HG02763 (cell line): ENCODE data around the gene ELL.

ENCODE experiments used
- ATAC-seq: cut with Tn5 transposase; IDR thresholded peaks from one replicate; pipeline ENCODE4 v1.9.1; 2021; ENCODE audit warnings: mild to moderate bottlenecking, moderate library complexity; ENCODE audit not compliant: unreplicated experiment

ELL gene

GRCh38 chr19:18474366-18474887 is 47.4 kb downstream of the ELL start:
- no peak for ATAC-seq

DNA sequence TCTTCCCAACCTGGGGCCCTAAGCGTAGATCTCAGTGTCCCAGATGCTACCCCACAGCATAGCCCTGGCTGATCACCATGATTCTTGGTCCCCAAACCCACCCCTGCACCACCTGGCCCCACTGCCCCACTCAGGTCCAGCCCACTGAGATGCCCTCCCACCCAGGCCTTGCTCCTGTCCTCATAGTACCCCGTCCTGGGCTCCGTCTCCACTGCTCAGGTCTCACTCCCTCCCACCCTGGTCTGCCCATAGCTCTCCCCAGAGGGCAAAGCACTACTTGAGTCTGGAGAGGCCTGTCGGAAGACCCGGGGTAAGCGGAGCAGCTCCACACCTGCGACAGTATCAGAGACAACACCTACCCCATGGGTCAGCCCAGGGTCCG is 48.2 kb downstream of the ELL start:
- ATAC-seq, result no peak

DNA sequence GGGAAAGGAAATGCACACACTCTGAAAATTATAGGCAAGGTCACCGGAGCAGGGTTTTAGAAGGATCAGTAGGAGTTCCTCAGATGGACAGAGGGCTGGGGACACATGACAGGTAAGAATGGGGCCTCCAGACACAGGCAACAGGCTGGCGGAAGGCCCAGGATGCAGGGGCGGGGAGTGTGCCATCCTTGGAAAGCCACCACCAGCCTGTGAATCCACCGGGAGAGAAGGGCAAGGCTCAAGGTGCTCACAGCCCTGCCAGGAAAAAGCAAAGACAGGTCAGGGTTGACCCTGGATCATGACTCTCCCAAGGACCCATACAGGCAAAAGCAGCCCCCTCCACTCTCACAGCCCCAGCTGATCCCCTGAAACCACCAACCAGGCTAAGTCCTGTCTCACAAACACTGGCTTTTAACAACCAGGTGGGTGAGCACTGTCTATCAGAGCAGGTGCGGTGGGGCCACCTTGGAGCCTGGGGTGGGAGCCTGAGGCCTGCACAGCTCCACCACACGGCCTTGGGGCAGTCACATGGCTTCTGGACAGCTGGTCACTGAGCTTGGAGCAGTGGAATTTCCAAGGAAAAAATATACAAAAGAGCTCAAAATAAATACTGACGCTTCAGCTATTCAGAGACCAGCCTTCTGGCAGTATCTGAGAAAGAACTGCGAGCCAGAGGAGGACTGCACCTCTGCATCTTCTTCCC is 48.7 kb downstream of the ELL start:
- no peak for ATAC-seq

- no peak for ATAC-seq
Measured at GRCh38 chr19:18470787-18471186, 51.1 kb downstream of the ELL start.

DNA sequence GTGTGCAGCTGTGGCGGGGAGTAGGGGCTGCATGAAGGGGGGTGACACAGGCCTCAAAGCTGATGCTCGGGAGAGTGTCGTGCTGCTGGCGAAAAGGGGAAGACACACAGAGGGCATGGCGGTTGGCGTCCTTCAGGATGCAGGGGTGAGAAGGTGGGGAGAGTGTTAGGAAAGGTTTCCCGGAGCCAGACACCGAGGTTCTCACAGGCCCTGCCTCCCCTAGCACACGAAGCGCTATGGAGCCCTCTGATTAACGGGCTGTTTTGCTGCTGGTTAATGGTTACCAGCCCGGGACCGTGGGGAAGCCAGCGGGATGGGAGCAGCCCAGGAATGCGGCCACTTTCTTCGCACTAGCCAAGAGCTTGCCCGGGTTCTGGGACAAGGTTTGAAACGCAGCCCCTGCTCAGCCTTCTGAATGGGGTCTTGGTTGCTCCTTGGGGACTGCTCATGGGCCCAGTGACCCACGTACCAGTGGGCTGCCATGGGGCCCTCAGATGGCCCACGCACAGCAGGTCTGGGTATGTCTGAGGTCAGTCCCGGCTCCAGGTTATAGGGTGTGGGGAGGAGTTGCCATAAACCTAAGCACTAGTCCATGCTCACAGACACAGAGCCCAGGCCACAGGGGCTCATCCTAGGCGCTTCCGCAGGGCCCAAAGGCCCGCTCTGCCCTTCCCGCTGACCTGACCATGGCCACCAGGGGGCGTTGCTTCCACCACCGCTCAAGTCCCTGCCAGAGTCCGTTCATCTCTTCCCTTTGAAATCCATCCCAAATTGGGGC is 52.6 kb downstream of the ELL start:
- no peak for ATAC-seq

DNA sequence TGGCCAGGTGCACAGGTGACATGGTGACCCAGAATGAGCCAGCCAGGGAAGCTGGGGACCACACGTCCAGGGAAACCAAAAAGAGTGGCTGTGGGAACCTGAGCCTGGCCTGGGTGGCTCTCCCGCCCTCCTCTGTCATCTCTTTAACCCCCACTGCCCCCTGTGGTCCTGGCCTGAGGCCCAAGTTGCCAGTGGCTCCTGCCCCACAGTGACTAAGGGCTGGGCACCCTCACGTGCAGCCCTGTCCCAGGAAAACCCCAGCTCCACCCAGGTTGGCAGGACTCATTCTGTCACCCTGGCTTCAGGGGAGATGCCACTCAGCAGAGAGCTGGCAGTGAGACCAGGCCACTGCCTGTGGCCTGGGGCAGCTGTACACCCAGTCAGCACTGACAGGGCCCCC is 53.4 kb downstream of the ELL start:
- ATAC-seq, result no peak

GRCh38 chr19:18467978-18468377 is 53.9 kb downstream of the ELL start:
- ATAC-seq, result no peak

- ATAC-seq, result no peak
Measured at GRCh38 chr19:18466354-18466753, 55.5 kb downstream of the ELL start.

DNA sequence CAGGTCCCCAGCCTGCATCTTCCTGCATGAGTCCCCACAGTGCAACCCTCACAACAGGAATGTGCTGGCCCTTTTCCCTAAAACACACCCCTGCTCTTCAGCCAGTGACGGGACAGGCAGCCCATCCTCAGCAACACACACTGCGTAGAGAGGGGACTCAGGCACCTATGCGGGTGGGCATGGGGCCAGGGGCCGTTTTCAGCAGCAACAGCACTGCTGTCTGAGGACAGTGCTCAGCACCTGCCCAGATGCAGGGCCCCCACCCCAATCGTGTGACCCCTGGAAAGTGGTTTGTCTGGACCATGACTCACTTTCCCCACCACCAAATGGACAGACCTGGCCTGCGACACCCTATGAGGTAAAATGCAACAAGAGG is 55.9 kb downstream of the ELL start:
- ATAC-seq, result no peak

DNA sequence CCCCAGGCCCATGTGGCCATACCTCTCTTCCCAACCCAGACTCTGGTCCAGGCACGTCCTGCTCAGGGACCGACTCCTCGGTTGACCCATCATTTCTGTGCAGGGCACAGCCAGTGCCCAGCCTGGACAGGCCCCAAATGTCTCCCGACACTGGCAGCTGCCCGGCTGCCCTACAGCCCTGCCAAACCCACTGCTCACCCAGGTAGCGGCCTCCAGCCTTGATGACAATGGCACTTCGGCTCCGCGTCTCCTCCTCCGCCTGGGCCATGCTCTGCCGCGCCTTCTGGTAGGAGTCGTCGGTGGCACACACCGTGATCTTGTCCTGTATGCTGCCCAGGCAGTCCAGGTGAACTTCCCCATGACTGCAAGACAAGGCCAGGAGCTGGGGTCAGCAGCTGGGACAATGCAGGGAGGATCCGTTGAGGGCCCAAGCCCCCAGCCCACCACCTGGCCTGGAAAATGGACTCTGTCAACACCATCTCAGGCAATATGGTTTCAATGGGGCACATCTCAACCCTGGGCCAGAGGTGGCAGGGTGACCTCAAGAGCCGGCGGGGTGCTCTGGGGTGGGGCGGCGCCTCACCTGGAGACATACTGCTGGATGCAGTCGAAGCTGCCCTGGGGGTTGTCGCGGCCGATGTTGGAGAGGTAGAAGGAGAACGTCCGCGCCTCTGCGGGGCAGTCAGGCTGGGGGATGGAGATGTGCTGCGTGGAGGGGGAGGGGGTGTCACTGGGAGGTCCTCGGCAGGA is 56.5 kb downstream of the ELL start:
- no peak for ATAC-seq

DNA sequence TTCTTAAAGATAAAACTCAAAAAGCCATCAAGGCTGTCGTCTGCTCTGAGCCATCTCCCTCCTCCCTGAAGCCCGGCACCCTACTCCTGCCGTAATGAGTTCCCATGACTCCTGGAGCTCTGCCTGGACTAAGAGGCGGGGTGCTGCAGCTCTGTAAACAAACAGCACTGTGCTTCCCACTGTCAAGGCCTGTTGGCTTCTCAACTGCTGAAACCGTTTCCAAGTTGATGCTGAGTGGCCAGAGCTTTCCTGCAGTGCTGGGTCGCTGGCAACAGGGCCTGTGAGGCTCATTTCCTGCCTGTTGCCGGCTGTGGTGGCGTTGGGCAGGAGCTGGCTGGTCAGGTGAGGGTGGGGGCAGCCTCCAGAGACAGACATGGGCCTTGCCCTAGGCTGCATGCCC is 57.2 kb downstream of the ELL start:
- no peak for ATAC-seq

DNA sequence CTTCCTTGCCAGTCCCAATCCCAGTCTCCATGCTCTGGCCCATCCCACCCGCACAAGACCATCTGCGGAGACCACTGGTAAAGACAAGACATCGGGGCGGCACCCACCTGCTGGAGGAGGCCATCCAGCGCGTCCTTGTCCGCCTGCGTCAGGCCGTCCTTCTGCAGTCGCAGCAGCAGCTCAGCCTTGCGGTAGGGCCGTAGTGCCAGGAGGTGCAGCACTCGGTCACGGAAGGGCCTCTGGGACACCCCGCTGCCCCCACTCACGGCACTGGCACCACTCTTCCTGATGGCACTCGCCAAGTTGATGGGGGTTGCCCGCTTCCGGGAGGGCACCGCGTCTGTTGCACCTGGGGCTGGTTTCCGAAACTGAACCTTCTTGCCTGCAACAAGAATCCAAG is 60.4 kb downstream of the ELL start:
- no peak for ATAC-seq

GRCh38 chr19:18460900-18461299 is 61.0 kb downstream of the ELL start:
- no peak for ATAC-seq

DNA sequence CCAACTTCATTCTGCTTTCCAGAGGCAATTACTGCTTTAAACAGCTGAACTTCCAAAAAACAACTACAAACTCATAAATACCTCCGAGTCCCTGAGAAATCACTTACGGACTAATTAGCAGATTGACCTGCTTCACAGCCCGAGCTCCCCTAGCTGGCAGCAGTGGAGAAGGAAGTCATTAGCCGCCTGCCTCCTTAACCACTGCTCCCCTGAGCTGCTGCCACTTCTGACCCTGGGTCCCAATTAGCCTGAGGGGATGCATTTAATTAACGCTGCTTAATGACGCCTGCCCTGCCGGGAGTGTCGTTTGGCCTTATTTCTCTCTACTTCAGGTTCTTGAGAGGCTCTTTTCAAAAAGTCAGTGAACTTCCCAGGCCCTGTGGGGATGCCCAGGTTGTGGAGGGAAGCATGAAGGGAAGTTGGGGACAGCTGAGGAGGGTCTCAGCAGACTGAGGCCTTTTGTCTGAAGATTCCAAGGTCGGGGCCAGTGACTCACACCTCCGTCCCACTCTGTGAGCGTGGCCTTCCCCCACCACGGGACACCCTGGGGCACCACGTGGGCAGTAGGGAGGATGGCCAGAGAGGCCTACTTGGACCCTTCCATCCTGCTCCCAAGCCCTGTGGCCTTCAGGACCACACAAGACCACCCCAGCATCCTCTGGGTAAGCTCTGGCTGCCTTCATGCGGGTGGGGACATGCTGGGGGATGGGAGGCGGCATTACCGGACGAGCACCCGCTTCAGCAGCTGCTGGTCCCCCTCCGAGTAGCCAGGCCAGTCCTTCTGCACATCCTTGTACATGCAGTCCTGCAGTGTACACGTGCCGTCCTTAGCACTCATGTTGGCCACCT is 64.2 kb downstream of the ELL start:
- no peak for ATAC-seq

DNA sequence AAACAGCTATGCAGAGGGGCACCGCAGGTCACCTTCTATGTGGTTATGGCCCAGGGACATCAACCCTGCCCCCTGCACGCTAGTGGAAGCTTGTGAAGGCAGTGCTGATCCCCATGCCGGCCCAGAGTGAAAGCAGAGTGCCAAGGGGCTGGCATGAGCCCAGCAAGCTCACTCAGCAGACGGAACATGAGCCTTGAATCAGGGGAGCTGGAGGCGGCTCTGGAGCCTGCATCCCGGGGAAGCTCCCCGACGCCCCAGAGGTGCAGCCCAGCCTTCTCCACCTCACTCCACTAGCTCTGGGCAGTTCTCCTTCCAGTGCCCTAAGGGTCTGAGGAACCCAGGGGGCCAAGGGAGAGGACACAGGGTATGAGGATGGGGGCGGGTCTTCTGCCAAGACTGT is 64.9 kb downstream of the ELL start:
- no peak for ATAC-seq

DNA sequence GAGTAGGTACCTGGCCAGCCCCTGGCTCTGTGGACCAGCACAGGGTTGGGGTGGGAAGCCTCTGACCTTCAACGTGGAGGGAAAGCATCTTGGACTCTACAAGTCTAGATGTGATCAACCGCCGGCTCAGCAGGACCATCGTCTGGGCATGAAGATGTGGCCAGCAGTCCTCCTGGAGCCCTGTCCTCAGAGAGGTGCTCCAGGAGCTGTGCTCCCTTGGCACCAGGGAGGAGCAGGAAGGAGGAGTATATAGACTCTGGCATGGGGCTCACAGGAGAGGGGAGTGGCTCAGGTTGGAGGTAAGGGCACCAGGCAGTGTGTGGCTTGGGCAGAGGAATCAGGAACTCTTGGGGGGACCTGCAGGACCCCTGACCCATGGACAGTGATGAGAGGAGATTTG is 65.6 kb downstream of the ELL start:
- no peak for ATAC-seq

- ATAC-seq, result no peak
Measured at GRCh38 chr19:18453269-18454024, 68.4 kb downstream of the ELL start.

DNA sequence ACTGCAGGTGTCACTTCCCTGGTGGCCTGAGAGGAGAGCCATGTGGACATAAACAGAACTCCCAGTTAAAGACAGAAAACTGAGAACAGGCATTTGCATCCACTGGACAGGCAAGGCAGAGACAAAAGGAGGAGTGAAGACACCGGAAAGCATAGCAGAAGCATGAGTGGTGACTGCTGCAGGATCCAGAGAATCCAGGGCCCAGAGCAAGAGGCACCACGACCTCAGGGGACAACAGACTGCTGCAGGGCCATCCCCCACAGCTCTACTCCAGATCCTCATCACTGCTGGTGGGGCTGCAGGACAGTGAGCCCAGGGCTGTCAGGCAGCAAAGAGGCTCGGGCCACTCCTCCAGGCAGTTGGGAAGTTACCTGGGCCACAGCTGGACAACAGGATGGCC is 69.5 kb downstream of the ELL start:
- ATAC-seq, result no peak

DNA sequence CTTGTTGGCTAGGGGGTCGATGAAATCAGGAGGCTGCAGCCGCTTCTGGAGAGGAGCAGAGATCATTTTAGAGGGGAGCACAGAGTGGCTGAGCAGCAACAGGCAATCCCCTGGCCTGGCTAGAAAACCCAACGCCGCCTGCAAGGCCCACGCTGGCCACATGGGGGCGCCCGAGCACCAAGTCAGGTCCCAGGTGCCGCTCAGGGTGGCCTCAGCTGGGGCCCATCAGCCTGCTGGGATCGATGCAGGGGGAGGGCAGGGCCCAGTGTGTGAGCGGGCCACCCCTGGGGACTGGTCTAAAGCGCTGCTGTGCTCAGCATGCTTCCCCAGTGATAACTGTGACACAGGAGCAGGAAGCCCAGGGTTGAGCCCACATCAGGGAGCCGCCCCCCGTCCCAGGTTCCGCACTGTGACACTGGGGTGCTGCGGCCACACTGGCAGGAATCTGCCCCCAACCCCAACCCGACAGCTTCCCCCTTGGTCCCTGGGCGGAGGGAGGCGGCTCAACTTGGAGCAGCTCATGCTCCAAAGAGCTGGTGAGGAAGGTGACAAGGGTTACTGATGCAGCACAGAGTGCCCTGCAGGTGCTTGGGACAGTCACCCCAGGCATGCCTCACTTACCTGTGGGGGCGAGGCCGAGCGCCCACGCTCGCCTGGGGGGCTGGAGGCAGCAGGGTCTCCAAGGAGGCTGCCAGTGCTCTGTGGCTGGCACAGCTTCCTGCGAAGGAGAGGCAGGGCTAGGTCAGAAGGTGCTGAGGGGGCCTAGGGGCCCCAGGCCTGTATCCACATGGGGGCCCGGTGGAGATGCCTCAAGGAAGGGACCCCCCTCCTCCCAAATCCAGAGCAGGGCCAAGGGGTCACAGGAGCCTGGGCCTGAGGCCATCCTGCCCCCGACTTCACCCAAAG is 70.7 kb downstream of the ELL start:
- no peak for ATAC-seq
